GM20000 (cell line): ENCODE data around the gene CYB5B.

Experiments
- DNase-seq: peaks from one replicate; pipeline ENCODE4 v3.0.0; 2012; ENCODE audit warnings: low spot score
- CTCF ChIP-seq: IDR thresholded peaks from 2 replicates; pipeline ENCODE4 v1.5.1; 2012; ENCODE audit warnings: mild to moderate bottlenecking, control low read depth; ENCODE audit errors: extremely low read depth, missing control alignments

CYB5B gene

GRCh38 chr16:69499541-69500230 lies 75.3 kb downstream of the CYB5B start:
- no peak for TF ChIP-seq CTCF
- no peak for DNase-seq

GRCh38 chr16:69500496-69500895 lies 76.1 kb downstream of the CYB5B start:
- no peak for TF ChIP-seq CTCF
- no peak for DNase-seq

- no peak for TF ChIP-seq CTCF
- peak; percentile 37 for DNase-seq
Measured at GRCh38 chr16:69501956-69502745, 77.7 kb downstream of the CYB5B start.

GRCh38 chr16:69503244-69503643 lies 78.8 kb downstream of the CYB5B start:
- TF ChIP-seq CTCF, result no peak
- no peak for DNase-seq

GRCh38 chr16:69508033-69508755 lies 83.8 kb downstream of the CYB5B start:
- no peak for TF ChIP-seq CTCF

GRCh38 chr16:69509125-69509524 lies 84.7 kb downstream of the CYB5B start:
- DNase-seq, result no peak
- TF ChIP-seq CTCF, result no peak

More at GRCh38 chr16:69508033-69508755, 83.8 kb downstream of the CYB5B start:
- DNase-seq, result no peak

GRCh38 chr16:69511651-69512050 lies 87.2 kb downstream of the CYB5B start:
- no peak for TF ChIP-seq CTCF
- no peak for DNase-seq
